Esophagus squamous epithelium (tissue), 5 donors: ENCODE data around the gene AHSP. TPM values are rescaled to one million over a fixed set of nuclear protein-coding genes. Genes with fewer than 3 reads are reported as not detected.

Experiments
- DNase-seq: peaks from one replicate; lab custom pipeline; 2025; lab: John Stamatoyannopoulos, UW
- H3K27ac ChIP-seq, 4 donors: fragments of 200-600 bp; sonication (generic); one replicate each; pipeline ENCODE4 v1.5.1; 2016 to 2019; ENCODE audit warnings: mild to moderate bottlenecking in 1 of 4
- H3K27me3 ChIP-seq, 4 donors: fragments of 200-600 bp; sonication (generic); 1 replicate in 3 of 4; 2 replicates in 1 of 4; pipeline versions ENCODE4 v1.5.1 to v1.6.0; 2017 to 2021; ENCODE audit warnings: antibody characterized with exemption in 1 of 4
- H3K36me3 ChIP-seq, 3 donors: fragments of 200-600 bp; sonication (generic); one replicate each; pipeline ENCODE4 v1.5.1; 2016 to 2019
- H3K4me1 ChIP-seq, 3 donors: fragments of 200-600 bp; sonication (generic); one replicate each; pipeline ENCODE4 v1.5.1; 2017 to 2019
- H3K4me3 ChIP-seq, 4 donors: fragments of 200-600 bp; sonication (generic); 1 replicate in 3 of 4; 2 replicates in 1 of 4; pipeline ENCODE4 v1.5.1; 2016 to 2019; ENCODE audit warnings: mild to moderate bottlenecking in 2 of 4, moderate library complexity in 1 of 4
- H3K9me3 ChIP-seq, 3 donors: fragments of 200-600 bp; sonication (generic); one replicate each; pipeline ENCODE4 v1.5.1; 2016 to 2019
- POLR2A ChIP-seq, 4 donors: fragments of 450-650 bp; IDR thresholded peaks; one replicate each; pipeline ENCODE4 v1.6.1; 2017; ENCODE audit warnings: antibody characterized with exemption in 4 of 4, mild to moderate bottlenecking in 4 of 4, moderate library complexity in 3 of 4
- WGBS, 2 donors: methylation state at CpG; one replicate each; pipeline ENCODE4 v1.1.5; 2018; 5-methylcytosine and 5-hydroxymethylcytosine counted together
- intact Hi-C: fragments of 100-400 bp; cut with DNase I; formaldehyde crosslinking; loops from one replicate; pipeline ENCODE4 v1.15.0; 2022
- total RNA-seq, 4 donors: library from RNA; depleted of rRNA; stranded (reverse); fragments of >200 nt; gene quantifications; one replicate each; pipeline ENCODE4 v1.1.0, GENCODE V29; 2016
- TF ChIP-seq, protein P1 (sequence below), 6 experiments: fragments of 450-650 bp in 4 of 6; fragments of 200-600 bp in 2 of 6; sonication (generic) in 2 of 6; IDR thresholded peaks; one replicate each; pipeline ENCODE4 v1.5.1; 2016 to 2019; ENCODE audit warnings: antibody characterized with exemption in 6 of 6, mild to moderate bottlenecking in 4 of 6, moderate library complexity in 4 of 6
- donor health status: DM: yes; HTN: yes; CAD: no.

The AHSP gene
- total RNA-seq, 4 donors from 2014 or later, result not detected

DNA sequence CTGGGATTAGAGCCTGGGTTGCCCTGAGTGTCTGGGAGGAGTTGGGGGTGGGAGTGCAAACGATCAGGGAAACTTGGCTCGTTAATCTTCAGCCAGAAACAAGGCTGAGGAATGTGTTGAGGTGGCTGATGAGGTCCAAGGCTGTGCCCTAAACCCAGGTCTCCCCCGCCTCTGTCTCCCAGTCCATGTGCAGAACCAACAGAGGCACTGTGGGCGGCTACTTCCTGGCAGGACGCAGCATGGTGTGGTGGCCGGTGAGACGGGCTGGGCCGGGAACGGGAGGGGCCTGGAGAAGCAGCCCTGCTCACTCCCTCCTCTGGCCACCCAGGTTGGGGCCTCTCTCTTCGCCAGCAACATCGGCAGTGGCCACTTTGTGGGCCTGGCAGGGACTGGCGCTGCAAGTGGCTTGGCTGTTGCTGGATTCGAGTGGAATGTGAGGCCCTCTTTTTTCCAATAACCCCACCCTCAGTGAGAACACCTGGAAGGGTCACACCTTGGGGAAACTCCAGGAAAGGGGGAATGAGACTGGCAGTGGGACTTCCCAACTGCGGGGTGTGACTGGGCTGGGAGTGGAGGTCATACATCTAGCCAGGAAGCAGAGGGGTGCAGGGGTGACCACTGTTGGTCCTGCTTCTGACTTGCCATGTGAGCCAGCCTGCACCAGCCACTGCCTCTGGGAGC is 43.1 kb upstream of the AHSP start:
- H3K27ac ChIP-seq, result no peak overlapping the region
- H3K4me1 ChIP-seq, result peaks cover 19 to 35% (median 21%) of the 10 kb centered on the region in 3 donors
- peaks cover 0 to 44% (median 0%) of the 10 kb centered on the region in 4 donors for H3K27me3 ChIP-seq
- 54 to 66% methylated on average over 11 to 12 of the region's 14 CpGs for WGBS, 2 donors
- TF ChIP-seq, protein P1, sequence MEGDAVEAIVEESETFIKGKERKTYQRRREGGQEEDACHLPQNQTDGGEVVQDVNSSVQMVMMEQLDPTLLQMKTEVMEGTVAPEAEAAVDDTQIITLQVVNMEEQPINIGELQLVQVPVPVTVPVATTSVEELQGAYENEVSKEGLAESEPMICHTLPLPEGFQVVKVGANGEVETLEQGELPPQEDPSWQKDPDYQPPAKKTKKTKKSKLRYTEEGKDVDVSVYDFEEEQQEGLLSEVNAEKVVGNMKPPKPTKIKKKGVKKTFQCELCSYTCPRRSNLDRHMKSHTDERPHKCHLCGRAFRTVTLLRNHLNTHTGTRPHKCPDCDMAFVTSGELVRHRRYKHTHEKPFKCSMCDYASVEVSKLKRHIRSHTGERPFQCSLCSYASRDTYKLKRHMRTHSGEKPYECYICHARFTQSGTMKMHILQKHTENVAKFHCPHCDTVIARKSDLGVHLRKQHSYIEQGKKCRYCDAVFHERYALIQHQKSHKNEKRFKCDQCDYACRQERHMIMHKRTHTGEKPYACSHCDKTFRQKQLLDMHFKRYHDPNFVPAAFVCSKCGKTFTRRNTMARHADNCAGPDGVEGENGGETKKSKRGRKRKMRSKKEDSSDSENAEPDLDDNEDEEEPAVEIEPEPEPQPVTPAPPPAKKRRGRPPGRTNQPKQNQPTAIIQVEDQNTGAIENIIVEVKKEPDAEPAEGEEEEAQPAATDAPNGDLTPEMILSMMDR (IDR thresholded peaks at IDR 0.05), result no peak
- no peak for TF ChIP-seq POLR2A (IDR thresholded peaks at IDR 0.05)
- no peak for DNase-seq
- no peaks in the 10 kb centered on the region for H3K9me3 ChIP-seq
- no peak overlapping the region for H3K4me3 ChIP-seq
- no peaks in the 10 kb centered on the region for H3K36me3 ChIP-seq
- intact Hi-C loops, result no loop called here

DNA sequence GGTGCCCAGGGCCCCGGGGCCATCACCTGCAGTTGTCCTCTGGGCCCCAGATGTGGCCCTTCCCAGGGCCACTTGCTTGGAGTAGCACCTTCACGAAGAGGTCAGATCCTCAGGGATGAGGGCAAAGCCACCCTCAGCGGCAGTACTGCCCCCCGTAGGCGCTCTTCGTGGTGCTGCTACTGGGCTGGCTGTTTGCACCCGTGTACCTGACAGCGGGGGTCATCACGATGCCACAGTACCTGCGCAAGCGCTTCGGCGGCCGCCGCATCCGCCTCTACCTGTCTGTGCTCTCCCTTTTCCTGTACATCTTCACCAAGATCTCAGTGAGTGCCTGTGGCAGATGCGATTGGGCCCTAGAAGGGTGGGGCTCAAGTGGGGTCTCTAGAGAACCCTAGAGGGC is 42.1 kb upstream of the AHSP start:
- H3K27ac ChIP-seq, result no peak overlapping the region
- intact Hi-C loops, result no loop called here
- H3K27me3 ChIP-seq, result peaks cover 0 to 44% (median 0%) of the 10 kb centered on the region in 4 donors
- peaks cover 16 to 26% (median 19%) of the 10 kb centered on the region in 3 donors for H3K4me1 ChIP-seq
- no peak overlapping the region for H3K4me3 ChIP-seq
- WGBS, 2 donors, result 91 to 94% methylated on average over 11 to 15 of the region's 17 CpGs
- TF ChIP-seq, protein P1 (IDR thresholded peaks at IDR 0.05), result no peak
- TF ChIP-seq POLR2A (IDR thresholded peaks at IDR 0.05), result no peak
- H3K9me3 ChIP-seq, result no peaks in the 10 kb centered on the region
- no peak for DNase-seq
- peaks cover 0 to 8% (median 0%) of the 10 kb centered on the region in 3 donors for H3K36me3 ChIP-seq

DNA sequence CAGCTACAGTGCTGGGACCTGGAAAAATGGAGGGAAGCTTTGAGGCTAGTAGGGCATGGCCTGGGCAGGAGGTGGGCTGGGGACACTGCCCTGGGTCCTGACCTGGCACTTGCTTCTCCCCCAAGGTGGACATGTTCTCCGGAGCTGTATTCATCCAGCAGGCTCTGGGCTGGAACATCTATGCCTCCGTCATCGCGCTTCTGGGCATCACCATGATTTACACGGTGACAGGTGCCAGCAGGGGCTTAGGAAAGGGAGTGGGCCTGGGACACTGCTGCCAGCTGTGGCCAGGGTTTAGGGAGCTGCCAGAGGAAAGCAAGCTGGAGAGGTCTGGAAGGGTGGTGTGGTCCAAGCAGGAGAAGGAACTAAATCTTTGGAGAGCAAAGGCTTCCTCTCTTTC is 41.7 kb upstream of the AHSP start:
- no peak overlapping the region for H3K4me3 ChIP-seq

DNA sequence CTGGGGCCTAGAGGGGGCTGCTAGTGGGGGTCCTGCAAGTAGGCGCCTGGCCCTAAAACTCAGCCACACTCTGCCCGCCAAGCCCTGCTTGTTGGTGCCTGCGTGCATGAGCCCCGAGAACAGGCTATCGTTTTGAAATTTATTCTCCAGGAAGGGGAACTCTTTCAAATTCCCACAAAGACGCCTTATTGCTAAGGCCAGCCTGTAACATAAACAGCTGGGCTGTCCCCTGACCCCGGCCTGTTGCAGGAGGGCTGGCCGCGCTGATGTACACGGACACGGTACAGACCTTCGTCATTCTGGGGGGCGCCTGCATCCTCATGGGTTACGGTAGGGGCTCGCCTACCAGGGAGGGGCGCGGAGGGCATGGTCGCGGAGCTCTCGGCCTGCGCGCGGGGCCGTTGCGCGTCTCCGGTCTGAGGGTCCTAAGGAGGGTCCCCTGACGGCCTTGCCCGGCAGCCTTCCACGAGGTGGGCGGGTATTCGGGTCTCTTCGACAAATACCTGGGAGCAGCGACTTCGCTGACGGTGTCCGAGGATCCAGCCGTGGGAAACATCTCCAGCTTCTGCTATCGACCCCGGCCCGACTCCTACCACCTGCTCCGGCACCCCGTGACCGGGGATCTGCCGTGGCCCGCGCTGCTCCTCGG is 40.5 kb upstream of the AHSP start:
- peaks cover 0 to 24% (median under 1%) of the 10 kb centered on the region in 3 donors for H3K36me3 ChIP-seq
- H3K4me1 ChIP-seq, result peaks cover 16 to 26% (median 19%) of the 10 kb centered on the region in 3 donors
- H3K4me3 ChIP-seq, result peak overlapping the region; percentile 39 to 73 (median 55)
- no peak overlapping the region for H3K27ac ChIP-seq
- TF ChIP-seq, protein P1 (IDR thresholded peaks at IDR 0.05), result no peak
- no peak for TF ChIP-seq POLR2A (IDR thresholded peaks at IDR 0.05)
- H3K9me3 ChIP-seq, result no peaks in the 10 kb centered on the region
- intact Hi-C loops, result no loop called here
- WGBS, 2 donors, result 13 to 30% methylated on average over 5 to 19 of the region's 48 CpGs
- H3K27me3 ChIP-seq, result peaks cover 0 to 44% (median 0%) of the 10 kb centered on the region in 4 donors
- no peak for DNase-seq

More for the DNA sequence above, 41.7 kb upstream of the AHSP start:
- no CpG with 5 or more reads among the region's 5 CpGs for WGBS, 2 donors
- Histone ChIP-seq H3K4me1 (peaks cover 16 to 26% (median 19%) of the 10 kb centered on the region in 3 donors), H3K9me3 (no peaks in the 10 kb centered on the region), H3K36me3 (peaks cover 0 to 13% (median 0%) of the 10 kb centered on the region in 3 donors), H3K27ac (no peak overlapping the region), H3K27me3 (peaks cover 0 to 44% (median 0%) of the 10 kb centered on the region in 4 donors)
- TF ChIP-seq, protein P1 (IDR thresholded peaks at IDR 0.05), result no peak
- TF ChIP-seq POLR2A (IDR thresholded peaks at IDR 0.05), result no peak
- intact Hi-C loops, result no loop called here
- no peak for DNase-seq
